Gastrocnemius medialis (tissue), 4 donors: ENCODE results near the gene SPRED2. TPM values are rescaled to one million over a fixed set of nuclear protein-coding genes. Genes with fewer than 3 reads are reported as not detected.

Experiments used
- ATAC-seq, 2 donors: fragments of 150-250 bp; one replicate each; pipeline ENCODE4 v1.9.1; 2016
- DNase-seq, 2 donors: peaks; one replicate each; pipeline ENCODE4 v3.0.0-alpha.2; 2019
- H3K27ac ChIP-seq, 4 donors: fragments of 200-600 bp; sonication (generic); 1 replicate in 1 of 4; 2 replicates in 3 of 4; pipeline ENCODE4 v1.5.1; 2016 to 2018; ENCODE audit warnings: mild to moderate bottlenecking in 2 of 4, moderate library complexity in 1 of 4
- H3K27me3 ChIP-seq, 3 donors: fragments of 200-600 bp; sonication (generic) in 2 of 3; 1 replicate in 1 of 3; 2 replicates in 2 of 3; pipeline versions ENCODE4 v1.5.1 to v1.6.0; 2016 to 2019; ENCODE audit warnings: mild to moderate bottlenecking in 1 of 3, moderate library complexity in 1 of 3
- H3K36me3 ChIP-seq, 2 donors: fragments of 200-600 bp; sonication (generic) in 1 of 2; one replicate each; pipeline ENCODE4 v1.5.1; 2017 to 2018
- H3K4me1 ChIP-seq, 2 donors: fragments of 200-600 bp; sonication (generic) in 1 of 2; one replicate each; pipeline ENCODE4 v1.5.1; 2016 to 2017; ENCODE audit warnings: mild to moderate bottlenecking in 2 of 2
- H3K4me3 ChIP-seq, 4 donors: fragments of 200-600 bp; sonication (generic) in 3 of 4; 1 replicate in 1 of 4; 2 replicates in 3 of 4; pipeline ENCODE4 v1.5.1; 2016 to 2019; ENCODE audit warnings: mild to moderate bottlenecking in 2 of 4
- H3K9me3 ChIP-seq, 3 donors: fragments of 200-600 bp; sonication (generic) in 2 of 3; 1 replicate in 1 of 3; 2 replicates in 2 of 3; pipeline ENCODE4 v1.5.1; 2016 to 2019
- POLR2A ChIP-seq, 2 donors: fragments of 450-650 bp; IDR thresholded peaks; one replicate each; pipeline ENCODE4 v1.6.1; 2017; ENCODE audit warnings: antibody characterized with exemption in 2 of 2, mild to moderate bottlenecking in 2 of 2, moderate library complexity in 2 of 2
- in situ Hi-C, 4 donors: fragments of 200-750 bp; cut with MboI; loops; one replicate each; pipeline versions ENCODE4 v1.15.0 to v1.8.0; 2017; ENCODE audit warnings: low sequenced_read_pairs in 4 of 4
- intact Hi-C: fragments of 100-400 bp; cut with DNase I; formaldehyde crosslinking; loops from one replicate; pipeline ENCODE4 v1.15.1; 2023; ENCODE audit warnings: low total_unique reads
- total RNA-seq, 4 donors: library from RNA; depleted of rRNA; stranded (reverse); fragments of >200 nt; gene quantifications; one replicate each; pipeline versions ENCODE4 v1.1.0 to v1.2.3, GENCODE V29; 2016
- TF ChIP-seq, protein P1 (sequence below), 5 experiments: fragments of 450-650 bp in 3 of 5; fragments of 200-600 bp in 2 of 5; sonication (generic) in 2 of 5; IDR thresholded peaks in 4 of 5; conservative IDR thresholded peaks in 1 of 5; 1 replicate in 4 of 5; 2 replicates in 1 of 5; pipeline ENCODE4 v1.5.1; 2016 to 2019; ENCODE audit warnings: antibody characterized with exemption in 5 of 5, mild to moderate bottlenecking in 3 of 5, moderate library complexity in 3 of 5

The SPRED2 gene
- total RNA-seq, 4 donors from 2014 or later: 4.1 to 12.5 (median 7.4) TPM

DNA sequence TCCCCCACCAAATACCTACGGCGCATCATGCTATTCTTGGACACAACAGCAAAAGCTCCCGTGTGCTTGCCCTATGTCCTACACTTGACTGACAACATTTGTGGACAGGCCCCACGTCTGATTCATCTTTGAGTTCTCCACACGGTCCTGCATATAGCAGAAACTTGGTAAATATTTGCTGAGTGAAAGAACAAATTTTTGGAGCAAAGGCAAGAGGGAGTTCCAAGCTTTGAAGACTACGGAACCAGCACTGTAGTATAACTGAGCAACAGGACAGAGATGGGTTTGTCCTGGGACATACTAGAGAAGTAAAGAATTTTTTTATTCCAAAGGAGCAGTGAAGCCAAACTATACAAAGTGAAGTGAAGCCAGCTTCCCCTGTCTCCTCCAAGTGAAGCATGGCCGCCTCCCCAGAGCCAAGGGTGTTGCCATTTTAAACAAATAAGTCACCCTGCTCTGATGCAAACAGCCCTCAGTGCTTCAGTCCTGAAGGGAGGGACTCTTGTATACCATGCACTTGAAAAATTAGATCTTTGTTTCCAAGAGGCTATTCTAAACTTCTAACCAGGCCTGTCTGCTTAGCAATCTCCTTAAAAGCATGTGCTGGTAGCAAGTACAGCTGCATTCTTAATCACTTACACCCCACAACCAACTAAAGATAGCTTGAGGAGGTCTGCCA lies 35.9 kb downstream of the SPRED2 start:
- H3K27ac ChIP-seq: no peak overlapping the region
- TF ChIP-seq, protein P1, sequence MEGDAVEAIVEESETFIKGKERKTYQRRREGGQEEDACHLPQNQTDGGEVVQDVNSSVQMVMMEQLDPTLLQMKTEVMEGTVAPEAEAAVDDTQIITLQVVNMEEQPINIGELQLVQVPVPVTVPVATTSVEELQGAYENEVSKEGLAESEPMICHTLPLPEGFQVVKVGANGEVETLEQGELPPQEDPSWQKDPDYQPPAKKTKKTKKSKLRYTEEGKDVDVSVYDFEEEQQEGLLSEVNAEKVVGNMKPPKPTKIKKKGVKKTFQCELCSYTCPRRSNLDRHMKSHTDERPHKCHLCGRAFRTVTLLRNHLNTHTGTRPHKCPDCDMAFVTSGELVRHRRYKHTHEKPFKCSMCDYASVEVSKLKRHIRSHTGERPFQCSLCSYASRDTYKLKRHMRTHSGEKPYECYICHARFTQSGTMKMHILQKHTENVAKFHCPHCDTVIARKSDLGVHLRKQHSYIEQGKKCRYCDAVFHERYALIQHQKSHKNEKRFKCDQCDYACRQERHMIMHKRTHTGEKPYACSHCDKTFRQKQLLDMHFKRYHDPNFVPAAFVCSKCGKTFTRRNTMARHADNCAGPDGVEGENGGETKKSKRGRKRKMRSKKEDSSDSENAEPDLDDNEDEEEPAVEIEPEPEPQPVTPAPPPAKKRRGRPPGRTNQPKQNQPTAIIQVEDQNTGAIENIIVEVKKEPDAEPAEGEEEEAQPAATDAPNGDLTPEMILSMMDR (IDR thresholded peaks at IDR 0.05 in 4 of 5, conservative IDR thresholded peaks at IDR 0.05 in 1 of 5): no peak
- TF ChIP-seq POLR2A (IDR thresholded peaks at IDR 0.05): no peak
- intact Hi-C loops: no loop called here
- no peaks in the 10 kb centered on the region for H3K36me3 ChIP-seq
- no peaks in the 10 kb centered on the region for H3K27me3 ChIP-seq
- peaks cover 3 to 8% of the 10 kb centered on the region in 2 donors for H3K4me1 ChIP-seq
- no peak overlapping the region for H3K4me3 ChIP-seq
- no peak for DNase-seq
- ATAC-seq: no peak
- no peaks in the 10 kb centered on the region for H3K9me3 ChIP-seq
- in situ Hi-C loops: no loop called here

DNA sequence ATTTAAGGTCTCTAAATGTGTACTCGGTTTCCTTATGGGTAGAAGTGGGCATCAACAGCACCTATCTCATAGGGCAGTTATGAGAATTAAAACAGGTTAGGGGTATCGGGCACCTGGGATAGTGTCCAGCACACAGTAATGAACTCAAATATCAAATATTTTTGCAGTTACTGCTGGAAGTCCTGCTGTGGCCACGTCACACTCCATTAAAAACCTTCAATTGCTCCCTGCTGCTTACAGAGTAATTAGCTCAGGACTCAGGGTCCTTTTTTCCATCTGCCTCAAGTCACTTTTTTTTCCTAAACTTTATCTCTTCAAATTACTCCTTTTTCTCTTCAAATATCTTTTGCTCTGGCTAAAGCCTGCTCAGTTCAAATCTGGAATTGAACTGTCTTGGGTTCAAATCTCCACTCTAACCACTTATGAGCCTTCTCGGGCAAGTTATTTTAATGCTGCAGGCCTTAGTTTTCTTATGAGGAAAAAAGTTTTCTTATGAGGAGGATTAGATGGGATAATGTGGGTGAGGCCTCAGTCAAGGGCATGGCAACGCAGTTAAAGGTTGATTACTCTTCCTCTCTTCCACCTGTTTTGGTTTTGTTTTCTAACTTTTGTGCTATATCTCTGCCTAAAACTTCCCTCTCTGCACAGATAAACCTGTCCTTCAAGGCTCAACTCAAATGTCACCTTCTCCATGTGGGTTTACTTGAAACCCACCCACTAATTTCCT lies 36.6 kb downstream of the SPRED2 start:
- ATAC-seq: no peak
- H3K27ac ChIP-seq: no peak overlapping the region
- no peak for DNase-seq
- in situ Hi-C loops: no loop called here
- no peak overlapping the region for H3K4me3 ChIP-seq
- peaks cover 3 to 8% of the 10 kb centered on the region in 2 donors for H3K4me1 ChIP-seq
- intact Hi-C loops: no loop called here
- H3K27me3 ChIP-seq: no peaks in the 10 kb centered on the region
- no peak for TF ChIP-seq POLR2A (IDR thresholded peaks at IDR 0.05)
- TF ChIP-seq, protein P1 (IDR thresholded peaks at IDR 0.05 in 4 of 5, conservative IDR thresholded peaks at IDR 0.05 in 1 of 5): no peak
- H3K36me3 ChIP-seq: no peaks in the 10 kb centered on the region
- H3K9me3 ChIP-seq: no peaks in the 10 kb centered on the region

DNA sequence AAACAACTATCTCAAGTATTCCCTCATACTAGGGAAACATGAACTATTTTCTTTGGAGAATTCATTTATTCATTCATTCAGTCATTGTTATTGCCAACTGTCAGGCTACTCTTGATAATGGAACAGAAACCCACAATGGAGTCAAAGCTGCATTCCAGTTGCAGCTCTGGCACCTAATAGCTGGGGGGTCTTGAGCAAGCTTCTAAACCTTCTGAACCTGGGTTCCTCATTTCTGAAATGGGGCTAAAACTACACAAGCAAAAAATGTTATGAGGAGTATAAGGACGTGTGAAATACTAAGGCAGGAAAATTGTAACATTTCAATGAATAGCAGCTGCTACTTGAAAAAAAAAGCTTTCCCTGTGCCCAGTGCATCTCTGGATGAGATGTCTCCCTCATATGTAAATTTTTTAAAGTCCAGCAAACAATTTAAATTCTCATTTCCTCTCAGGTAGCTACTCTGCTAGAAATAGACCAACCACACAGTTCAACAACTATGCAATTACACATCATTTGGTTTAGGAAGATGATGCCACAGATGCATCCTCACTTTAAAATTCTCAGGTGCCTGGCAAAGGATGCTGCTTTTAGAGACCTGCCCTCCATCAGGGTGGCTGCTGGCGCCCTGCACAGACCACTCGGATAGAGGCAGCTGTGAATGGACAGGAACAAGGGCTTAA lies 38.5 kb downstream of the SPRED2 start:
- intact Hi-C loops: no loop called here
- in situ Hi-C loops: no loop called here
- DNase-seq (no peak), ATAC-seq (no peak)
- no peaks in the 10 kb centered on the region for H3K36me3 ChIP-seq
- H3K9me3 ChIP-seq: no peaks in the 10 kb centered on the region
- no peak overlapping the region for H3K27ac ChIP-seq
- peaks cover 10 to 19% of the 10 kb centered on the region in 2 donors for H3K4me1 ChIP-seq
- no peak overlapping the region for H3K4me3 ChIP-seq
- no peaks in the 10 kb centered on the region for H3K27me3 ChIP-seq
- TF ChIP-seq, protein P1 (IDR thresholded peaks at IDR 0.05 in 4 of 5, conservative IDR thresholded peaks at IDR 0.05 in 1 of 5): no peak
- no peak for TF ChIP-seq POLR2A (IDR thresholded peaks at IDR 0.05)

DNA sequence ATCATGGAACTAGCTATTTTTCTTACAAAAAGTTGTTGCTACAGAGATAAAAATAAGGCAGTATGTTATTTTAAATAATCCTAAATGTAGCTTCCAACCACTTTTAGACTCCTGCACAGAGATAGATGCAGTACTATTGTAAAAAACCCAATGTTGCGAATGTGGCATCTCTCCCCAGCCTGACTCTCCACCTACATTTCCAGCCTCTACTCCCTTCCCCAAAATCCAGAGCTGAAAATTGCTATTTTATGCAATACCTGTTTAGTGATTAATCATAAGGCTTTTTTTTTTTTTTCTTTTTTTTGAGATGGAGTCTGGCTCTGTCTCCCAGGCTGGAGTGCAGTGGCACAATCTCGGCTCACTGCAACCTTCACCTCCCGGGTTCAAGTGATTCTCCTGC lies 39.4 kb downstream of the SPRED2 start:
- TF ChIP-seq, protein P1 (IDR thresholded peaks at IDR 0.05 in 4 of 5, conservative IDR thresholded peaks at IDR 0.05 in 1 of 5): no peak
- TF ChIP-seq POLR2A (IDR thresholded peaks at IDR 0.05): no peak
- Histone ChIP-seq H3K4me1 (peaks cover 10 to 19% of the 10 kb centered on the region in 2 donors), H3K36me3 (no peaks in the 10 kb centered on the region), H3K27me3 (no peaks in the 10 kb centered on the region), H3K9me3 (no peaks in the 10 kb centered on the region), H3K27ac (no peak overlapping the region), H3K4me3 (no peak overlapping the region)
- intact Hi-C loops (no loop called here), in situ Hi-C loops (no loop called here)
- DNase-seq (no peak), ATAC-seq (no peak)
